CD4-positive, CD25-positive, alpha-beta regulatory T cell (primary cell): ENCODE data around the gene C2orf92. TPM values are rescaled to one million over a fixed set of nuclear protein-coding genes. Genes with fewer than 3 reads are reported as not detected.
A peak's percentile ranks its signal among the peaks of the same experiment; 100 is the strongest.

Experiments used
- ATAC-seq, 2 donors: fragments of 150-1000 bp; cut with Tn5 transposase; one replicate each; pipeline ENCODE4 v1.10.0; 2021; ENCODE audit warnings: low read depth in 2 of 2, moderate number of reproducible peaks in 2 of 2, moderate library complexity in 1 of 2
- DNase-seq, 3 donors: peaks; one replicate each; pipeline versions ENCODE4 v3.0.0 to v3.0.0-alpha.2; 2012 to 2022; ENCODE audit warnings: mixed read lengths in 1 of 3
- H3K27ac ChIP-seq: one replicate; pipeline ENCODE4 v1.7.0; 2013; ENCODE audit warnings: mild to moderate bottlenecking, low read length; ENCODE audit not compliant: insufficient read depth, poor library complexity, severe bottlenecking
- H3K27me3 ChIP-seq: one replicate; pipeline ENCODE4 v1.7.0; 2013; ENCODE audit warnings: low read length; ENCODE audit not compliant: control insufficient read depth, insufficient read depth
- H3K36me3 ChIP-seq: one replicate; pipeline ENCODE4 v1.7.0; 2013; ENCODE audit warnings: mild to moderate bottlenecking, low read length, moderate library complexity; ENCODE audit not compliant: control insufficient read depth, insufficient read depth
- H3K4me1 ChIP-seq: 2 replicates; pipeline ENCODE4 v1.7.0; 2013; ENCODE audit warnings: mild to moderate bottlenecking, low read length; ENCODE audit not compliant: insufficient read depth, control insufficient read depth, poor library complexity, severe bottlenecking
- H3K4me3 ChIP-seq: one replicate; pipeline ENCODE4 v1.7.0; 2013; ENCODE audit warnings: low read depth, mild to moderate bottlenecking, low read length, moderate library complexity
- H3K9me3 ChIP-seq, 2 experiments: 1 replicate in 1 of 2; 2 replicates in 1 of 2; pipeline ENCODE4 v1.7.0; 2013; ENCODE audit warnings: low read length in 2 of 2, mild to moderate bottlenecking in 1 of 2, moderate library complexity in 1 of 2; ENCODE audit not compliant: control insufficient read depth in 2 of 2
- H3K27ac Mint-ChIP-seq, 3 donors: one replicate each; pipeline ENCODE4 v1.8.0; 2020 to 2022; ENCODE audit warnings: mild to moderate bottlenecking in 3 of 3, mixed read lengths in 3 of 3, moderate library complexity in 2 of 3
- H3K27me3 Mint-ChIP-seq: one replicate; pipeline ENCODE4 v1.8.0; 2022; ENCODE audit warnings: mild to moderate bottlenecking, mixed read lengths
- H3K36me3 Mint-ChIP-seq: one replicate; pipeline ENCODE4 v1.8.0; 2020; ENCODE audit warnings: mixed read lengths
- H3K4me1 Mint-ChIP-seq, 4 donors: one replicate each; pipeline ENCODE4 v1.8.0; 2020 to 2022; ENCODE audit warnings: mixed read lengths in 4 of 4, mild to moderate bottlenecking in 1 of 4
- H3K4me3 Mint-ChIP-seq, 4 donors: one replicate each; pipeline ENCODE4 v1.8.0; 2020 to 2022; ENCODE audit warnings: mild to moderate bottlenecking in 4 of 4, mixed read lengths in 4 of 4, moderate library complexity in 3 of 4
- H3K9me3 Mint-ChIP-seq, 7 donors: one replicate each; pipeline ENCODE4 v1.8.0; 2020 to 2022; ENCODE audit warnings: mixed read lengths in 7 of 7, mild to moderate bottlenecking in 3 of 7, moderate library complexity in 2 of 7
- polyA plus RNA-seq, 4 donors: library from polyadenylated mRNA; unstranded; fragments of 300-500 nt; fragmentation: Illumina TruSeq; gene quantifications; one replicate each; pipeline ENCODE4 v1.2.3, GENCODE V29; 2021
- total RNA-seq: library from RNA; stranded (reverse); gene quantifications from one replicate; pipeline ENCODE4 v1.2.3, GENCODE V29; 2022

C2orf92 gene
- total and polyA plus RNA-seq, 5 donors from 2014 or later: 0.61 to 20.4 TPM; not detected in 3

DNA sequence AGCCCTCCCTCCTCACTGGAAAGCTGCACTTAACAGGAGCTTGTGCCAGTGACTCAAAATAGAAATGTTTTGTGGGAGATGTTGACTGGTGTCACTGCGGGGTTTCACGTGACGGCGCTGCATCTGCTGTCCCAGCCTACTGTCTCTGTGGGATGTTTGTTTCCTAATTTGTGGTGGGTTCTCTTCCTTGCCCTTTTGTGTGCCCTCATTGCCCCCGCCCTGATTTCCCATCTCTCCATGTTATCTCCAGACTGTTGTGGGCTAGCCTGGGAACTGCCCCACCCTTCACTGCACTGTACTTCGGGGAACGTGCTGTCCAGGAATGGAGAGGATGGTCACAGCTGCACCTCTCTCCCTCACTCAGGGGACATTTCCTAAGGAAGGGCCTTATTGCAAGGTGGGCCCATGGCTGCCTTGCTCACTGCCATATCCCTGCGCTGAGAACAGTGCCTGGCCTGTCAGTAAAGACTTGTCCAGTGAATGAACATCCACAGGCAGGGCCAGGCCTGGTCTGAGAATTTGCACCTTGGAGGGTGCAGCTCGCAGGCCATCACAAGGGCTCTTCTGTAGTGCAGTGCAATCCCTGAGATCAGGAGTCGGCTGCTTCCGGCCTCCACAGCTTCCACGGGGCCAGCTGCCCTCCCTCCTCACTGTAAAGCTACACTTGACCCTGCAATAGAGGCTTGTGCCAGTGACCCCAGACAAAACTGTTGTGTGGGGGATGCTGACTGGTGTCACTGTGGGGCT, 61.9 kb downstream of the C2orf92 start:
- H3K27me3 Mint-ChIP-seq: no peaks in the 10 kb centered on the region
- peaks cover 49% of the 10 kb centered on the region for H3K36me3 Mint-ChIP-seq
- no peak overlapping the region for H3K4me3 ChIP-seq
- peaks cover 4 to 47% (median 36%) of the 10 kb centered on the region in 4 donors for H3K4me1 Mint-ChIP-seq
- H3K27me3 ChIP-seq: no peaks in the 10 kb centered on the region
- H3K9me3 ChIP-seq: peaks cover 0 to 3% of the 10 kb centered on the region in 2 experiments
- H3K27ac ChIP-seq: no peak overlapping the region
- H3K9me3 Mint-ChIP-seq: peaks cover 0 to 4% (median 2%) of the 10 kb centered on the region in 7 donors
- no peak for ATAC-seq
- peaks cover 89% of the 10 kb centered on the region for H3K36me3 ChIP-seq
- H3K4me1 ChIP-seq: peaks cover 15% of the 10 kb centered on the region
- DNase-seq: no peak
- peak overlapping the region in 2 of 3 donors; percentile 20 to 80 for H3K27ac Mint-ChIP-seq
- peak overlapping the region in 1 of 4 donors; percentile 36 for H3K4me3 Mint-ChIP-seq

DNA sequence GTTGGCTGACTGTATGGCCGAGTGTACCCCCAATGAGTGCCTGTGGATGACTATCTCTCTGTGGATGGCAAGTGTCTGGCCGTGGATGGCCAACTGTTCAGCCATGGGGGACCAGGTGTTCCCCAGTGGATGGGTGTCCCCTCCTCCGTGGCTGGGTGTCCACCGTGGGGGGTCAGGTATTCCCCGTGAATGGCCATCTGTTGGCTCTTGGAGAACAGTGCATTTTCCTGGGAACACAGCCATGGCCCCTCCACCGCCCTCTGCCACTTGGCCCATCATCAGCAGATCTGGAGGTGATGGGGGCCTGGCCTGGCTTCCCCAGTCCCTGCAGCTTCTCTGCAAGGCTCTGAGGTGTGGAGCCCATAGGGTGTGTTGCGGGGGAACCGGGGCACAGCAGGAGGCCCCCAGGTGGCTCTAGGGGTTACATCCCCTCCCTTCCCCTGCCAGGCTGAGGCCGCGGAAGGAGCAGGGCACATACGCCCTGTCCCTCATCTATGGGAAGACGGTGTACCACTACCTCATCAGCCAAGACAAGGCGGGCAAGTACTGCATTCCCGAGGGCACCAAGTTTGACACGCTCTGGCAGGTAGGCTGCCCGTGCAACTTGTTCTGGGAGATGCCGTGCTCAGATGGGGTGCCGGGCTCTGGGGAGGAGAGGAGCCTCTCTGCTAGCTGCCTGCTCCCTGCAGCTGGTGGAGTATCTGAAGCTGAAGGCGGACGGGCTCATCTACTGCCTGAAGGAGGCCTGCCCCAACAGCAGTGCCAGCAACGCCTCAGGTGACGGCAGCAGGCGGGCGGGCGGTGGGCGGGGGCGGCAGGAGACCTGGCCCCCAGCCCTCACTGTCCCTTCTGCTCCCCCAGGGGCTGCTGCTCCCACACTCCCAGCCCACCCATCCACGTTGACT, 63.2 kb downstream of the C2orf92 start:
- DNase-seq (no peak), ATAC-seq (no peak)
- peaks cover 48% of the 10 kb centered on the region for H3K36me3 Mint-ChIP-seq
- H3K4me1 ChIP-seq: peaks cover 10% of the 10 kb centered on the region
- no peaks in the 10 kb centered on the region for H3K27me3 ChIP-seq
- H3K4me1 Mint-ChIP-seq: peaks cover 0 to 38% (median 25%) of the 10 kb centered on the region in 4 donors
- no peak overlapping the region for H3K4me3 ChIP-seq
- peak overlapping the region in 1 of 3 donors; percentile 66 for H3K27ac Mint-ChIP-seq
- H3K27ac ChIP-seq: no peak overlapping the region
- no peaks in the 10 kb centered on the region for H3K27me3 Mint-ChIP-seq
- H3K9me3 Mint-ChIP-seq: peaks cover 0 to 4% (median 2%) of the 10 kb centered on the region in 7 donors
- peaks cover 0 to 3% of the 10 kb centered on the region in 2 experiments for H3K9me3 ChIP-seq
- no peak overlapping the region for H3K4me3 Mint-ChIP-seq
- H3K36me3 ChIP-seq: peaks cover 89% of the 10 kb centered on the region

DNA sequence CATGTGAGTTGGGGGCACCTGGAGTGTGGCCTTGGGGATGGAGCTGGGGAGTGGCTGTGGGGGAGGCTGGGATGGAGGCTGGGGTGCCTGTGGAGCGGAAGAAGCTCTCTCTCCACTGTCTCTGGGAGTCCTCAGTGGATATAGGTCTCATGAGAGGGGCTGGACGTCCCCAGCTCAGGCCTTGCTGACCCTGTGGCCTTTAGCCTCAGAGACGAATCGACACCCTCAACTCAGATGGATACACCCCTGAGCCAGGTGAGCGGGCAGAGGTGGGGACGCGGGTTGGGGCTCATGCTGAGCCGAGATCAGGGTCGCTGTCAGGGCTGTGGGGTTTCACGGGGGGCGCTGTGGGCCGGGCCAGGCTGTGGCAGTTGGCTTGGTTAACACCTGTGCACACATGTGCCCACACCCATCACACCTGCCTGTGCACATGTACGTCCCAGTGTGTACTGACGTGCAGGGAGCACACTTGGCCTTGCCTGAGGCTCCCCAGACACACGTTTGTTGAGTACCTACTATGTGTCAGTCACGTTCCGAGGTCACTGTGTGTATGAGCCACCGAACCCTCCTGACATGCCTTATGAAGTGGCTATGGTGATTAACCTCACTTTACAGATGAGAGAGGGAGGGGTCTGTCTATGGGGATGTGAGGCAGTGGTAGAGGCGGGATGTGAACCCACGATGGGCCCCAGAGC, 64.0 kb downstream of the C2orf92 start:
- H3K9me3 Mint-ChIP-seq: peaks cover 0 to 2% (median 0%) of the 10 kb centered on the region in 7 donors
- peaks cover 3% of the 10 kb centered on the region for H3K4me1 ChIP-seq
- H3K36me3 ChIP-seq: peaks cover 89% of the 10 kb centered on the region
- DNase-seq (no peak), ATAC-seq (no peak)
- no peak overlapping the region for H3K4me3 Mint-ChIP-seq
- H3K27me3 ChIP-seq: no peaks in the 10 kb centered on the region
- peaks cover 45% of the 10 kb centered on the region for H3K36me3 Mint-ChIP-seq
- peak overlapping the region in 1 of 3 donors; percentile 68 for H3K27ac Mint-ChIP-seq
- no peak overlapping the region for H3K27ac ChIP-seq
- no peak overlapping the region for H3K4me3 ChIP-seq
- peaks cover 0 to 31% (median 19%) of the 10 kb centered on the region in 4 donors for H3K4me1 Mint-ChIP-seq
- peaks cover 0 to 3% of the 10 kb centered on the region in 2 experiments for H3K9me3 ChIP-seq
- no peaks in the 10 kb centered on the region for H3K27me3 Mint-ChIP-seq

DNA sequence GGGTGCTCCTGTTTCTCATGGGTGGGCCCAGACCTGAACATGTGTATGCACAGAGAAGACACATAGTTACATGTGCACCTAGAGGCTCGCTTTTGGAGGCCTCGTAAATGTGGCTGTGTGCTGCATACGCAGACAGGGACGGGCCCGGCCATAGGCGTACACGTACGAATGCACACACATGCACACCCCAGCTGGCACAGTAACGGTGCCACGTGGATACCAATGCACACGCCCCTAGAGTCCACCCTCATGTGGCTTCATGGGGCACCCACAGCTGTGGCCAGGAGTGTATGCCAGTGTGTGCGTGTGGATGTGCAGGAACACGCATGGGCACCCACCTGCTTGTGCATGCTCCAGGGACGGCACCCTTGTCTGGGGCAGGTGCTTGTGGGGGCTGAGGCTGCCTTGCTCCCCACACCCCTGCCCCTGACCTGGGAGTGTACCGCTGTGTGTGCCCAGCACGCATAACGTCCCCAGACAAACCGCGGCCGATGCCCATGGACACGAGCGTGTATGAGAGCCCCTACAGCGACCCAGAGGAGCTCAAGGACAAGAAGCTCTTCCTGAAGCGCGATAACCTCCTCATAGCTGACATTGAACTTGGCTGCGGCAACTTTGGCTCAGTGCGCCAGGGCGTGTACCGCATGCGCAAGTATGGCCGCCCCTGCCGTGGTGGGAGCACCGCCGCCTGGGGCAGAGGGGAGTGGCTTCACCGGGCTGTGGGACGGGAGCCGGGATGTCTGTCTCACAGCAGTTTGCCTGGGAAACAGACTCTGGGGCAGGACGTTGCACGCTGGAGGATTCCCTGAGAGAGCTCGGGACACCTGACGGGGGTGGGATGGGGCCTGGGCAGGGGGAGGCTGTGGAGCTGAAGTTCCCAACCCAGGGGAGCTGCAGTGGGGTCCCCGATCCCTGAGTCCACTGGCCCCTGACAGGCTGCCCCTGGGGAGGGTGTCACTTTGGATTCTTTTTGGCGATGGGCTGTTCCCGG, 64.8 kb downstream of the C2orf92 start:
- no peak overlapping the region for H3K4me3 Mint-ChIP-seq

DNA sequence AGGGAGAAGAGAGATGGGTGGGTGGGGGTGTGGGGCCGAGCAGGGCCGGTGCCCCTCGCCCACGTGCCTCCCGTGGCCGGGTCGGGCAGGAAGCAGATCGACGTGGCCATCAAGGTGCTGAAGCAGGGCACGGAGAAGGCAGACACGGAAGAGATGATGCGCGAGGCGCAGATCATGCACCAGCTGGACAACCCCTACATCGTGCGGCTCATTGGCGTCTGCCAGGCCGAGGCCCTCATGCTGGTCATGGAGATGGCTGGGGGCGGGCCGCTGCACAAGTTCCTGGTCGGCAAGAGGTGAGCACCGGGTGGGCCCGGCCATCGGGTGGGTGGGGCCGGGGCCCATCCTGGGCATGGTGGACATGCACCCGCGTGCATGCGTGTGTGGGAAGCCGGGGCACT, 65.6 kb downstream of the C2orf92 start:
- H3K27ac Mint-ChIP-seq: no peak overlapping the region
- Histone ChIP-seq H3K4me1 (peaks cover 3% of the 10 kb centered on the region), H3K4me3 (no peak overlapping the region), H3K36me3 (peaks cover 79% of the 10 kb centered on the region), H3K27me3 (no peaks in the 10 kb centered on the region), H3K9me3 (peaks cover 0 to under 1% of the 10 kb centered on the region in 2 experiments), H3K27ac (no peak overlapping the region)
- H3K9me3 Mint-ChIP-seq: peaks cover 0 to 1% (median 0%) of the 10 kb centered on the region in 7 donors
- H3K4me3 Mint-ChIP-seq: no peak overlapping the region
- peaks cover under 1 to 26% (median 19%) of the 10 kb centered on the region in 4 donors for H3K4me1 Mint-ChIP-seq
- ATAC-seq (no peak), DNase-seq (no peak)
- H3K36me3 Mint-ChIP-seq: peaks cover 38% of the 10 kb centered on the region
- H3K27me3 Mint-ChIP-seq: no peaks in the 10 kb centered on the region

More for the DNA sequence above, 64.8 kb downstream of the C2orf92 start:
- Histone ChIP-seq H3K9me3 (peaks cover 0 to 3% of the 10 kb centered on the region in 2 experiments), H3K27ac (no peak overlapping the region), H3K27me3 (no peaks in the 10 kb centered on the region), H3K4me3 (no peak overlapping the region), H3K36me3 (peaks cover 87% of the 10 kb centered on the region), H3K4me1 (peaks cover 3% of the 10 kb centered on the region)
- H3K9me3 Mint-ChIP-seq: peaks cover 0 to 2% (median 0%) of the 10 kb centered on the region in 7 donors
- peaks cover 43% of the 10 kb centered on the region for H3K36me3 Mint-ChIP-seq
- no peak for DNase-seq
- H3K27me3 Mint-ChIP-seq: no peaks in the 10 kb centered on the region
- no peak for ATAC-seq
- peak overlapping the region in 1 of 3 donors; percentile 68 for H3K27ac Mint-ChIP-seq
- H3K4me1 Mint-ChIP-seq: peaks cover 0 to 28% (median 19%) of the 10 kb centered on the region in 4 donors

DNA sequence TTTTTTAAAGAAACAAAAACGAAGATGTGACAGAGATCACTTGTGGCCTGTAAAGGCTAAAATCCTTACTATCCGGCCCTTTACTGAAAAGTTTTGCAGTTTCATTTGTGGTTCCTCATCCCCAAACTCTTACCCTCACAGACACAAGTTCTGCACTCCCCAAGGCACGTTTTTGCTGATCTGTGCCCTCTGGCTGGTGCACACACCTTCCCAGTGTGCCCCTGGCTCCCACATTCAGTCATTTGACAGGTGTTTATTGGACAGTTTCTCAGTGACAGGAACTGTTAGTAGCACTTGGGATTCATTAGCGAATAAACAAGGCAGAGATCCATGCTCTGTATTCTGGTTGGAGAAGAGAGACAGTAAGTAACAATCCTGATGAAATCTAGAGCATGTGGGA, 66.7 kb downstream of the C2orf92 start:
- no peak for DNase-seq
- peaks cover 4% of the 10 kb centered on the region for H3K4me1 ChIP-seq
- peaks cover 43% of the 10 kb centered on the region for H3K36me3 Mint-ChIP-seq

More for the DNA sequence above, 66.7 kb downstream of the C2orf92 start:
- Histone ChIP-seq H3K27ac (no peak overlapping the region), H3K36me3 (peaks cover 72% of the 10 kb centered on the region), H3K27me3 (no peaks in the 10 kb centered on the region), H3K4me3 (no peak overlapping the region), H3K9me3 (no peaks in the 10 kb centered on the region)
- peak overlapping the region in 2 of 3 donors; percentile 27 to 88 for H3K27ac Mint-ChIP-seq
- H3K27me3 Mint-ChIP-seq: no peaks in the 10 kb centered on the region
- peaks cover 7 to 30% (median 24%) of the 10 kb centered on the region in 4 donors for H3K4me1 Mint-ChIP-seq
- no peaks in the 10 kb centered on the region for H3K9me3 Mint-ChIP-seq
- no peak overlapping the region for H3K4me3 Mint-ChIP-seq
- no peak for ATAC-seq
